ENCODE data around the gene XYLT2. TPM values are rescaled to one million over a fixed set of nuclear protein-coding genes. Genes with fewer than 3 reads are reported as not detected.

The XYLT2 gene
- total and polyA plus RNA-seq, 10 of the 15 experiments (the other 5 are each of a cell fraction or from before 2014, with no cell fraction given), result 0.82 to 20.6 (median 13.0) TPM

GRCh38 chr17:50297407-50297865 lies 48.5 kb upstream of the XYLT2 start (continued):
- TF ChIP-seq CUX1 (IDR thresholded peaks at IDR 0.05; ENCODE audit: insufficient replicate concordance, low read depth, low read length) (no peak), ZNF384 (IDR thresholded peaks at IDR 0.05; ENCODE audit: borderline replicate concordance, low read depth, low read length) (no peak), ZBED1 (IDR thresholded peaks at IDR 0.05; ENCODE audit: borderline replicate concordance) (no peak), PRDM15 (CRISPR knock-in tag; IDR thresholded peaks at IDR 0.05) (no peak), BACH1 (IDR thresholded peaks at IDR 0.05; ENCODE audit: borderline replicate concordance) (no peak), WRNIP1 (IDR thresholded peaks at IDR 0.05; ENCODE audit: borderline replicate concordance, low read depth, low read length) (no peak), NR2F1 (conservative IDR thresholded peaks at IDR 0.05) (no peak), MEF2B (IDR thresholded peaks at IDR 0.05; ENCODE audit: partially characterized antibody, poor library complexity, severe bottlenecking) (peak; percentile 30), FOS (IDR thresholded peaks at IDR 0.05; ENCODE audit: borderline replicate concordance, extremely low read depth, insufficient read length) (no peak), CBX5 (IDR thresholded peaks at IDR 0.05; ENCODE audit: low read depth) (no peak), TCF3 (IDR thresholded peaks at IDR 0.05; ENCODE audit: borderline replicate concordance, insufficient read depth, low read depth, low read length) (no peak), EZH2 (IDR thresholded peaks at IDR 0.05; ENCODE audit: borderline replicate concordance, control insufficient read depth, low read depth, low read length) (no peak), SREBF1 (IDR thresholded peaks at IDR 0.05; ENCODE audit: low read length) (no peak), NFYA (IDR thresholded peaks at IDR 0.05; ENCODE audit: borderline replicate concordance, low read depth, low read length) (no peak), KAT2A (conservative IDR thresholded peaks at IDR 0.05; ENCODE audit: control insufficient read depth, low read depth, low read length) (no peak), NFXL1 (IDR thresholded peaks at IDR 0.05; ENCODE audit: borderline replicate concordance) (no peak), CREB1 (IDR thresholded peaks at IDR 0.05; ENCODE audit: low read depth) (no peak), LARP7 (IDR thresholded peaks at IDR 0.05) (0 out of 2 replicates have a peak, but pooled peaks have one; percentile 58), HDAC6 (IDR thresholded peaks at IDR 0.05; ENCODE audit: unreplicated experiment) (no peak), ASH2L (IDR thresholded peaks at IDR 0.05; ENCODE audit: borderline replicate concordance, low read depth) (no peak), ZNF217 (IDR thresholded peaks at IDR 0.05) (no peak), MTA3 (IDR thresholded peaks at IDR 0.05; ENCODE audit: borderline replicate concordance, low read length) (no peak)

Data from GM12878 (cell line).